Tongue (tissue), 2 donors: ENCODE measurements around the gene RIT1. TPM values are rescaled to one million over a fixed set of nuclear protein-coding genes. Genes with fewer than 3 reads are reported as not detected.

ENCODE experiments used
- DNase-seq: peaks from one replicate; pipeline ENCODE4 v3.0.0-alpha.2; 2015
- total RNA-seq: library from RNA; depleted of rRNA; stranded (reverse); fragments of >200 nt; gene quantifications from one replicate; pipeline ENCODE4 v1.2.3, GENCODE V29; 2014

RIT1 gene
- total RNA-seq, 1 donor from 2014 or later = 32.6 TPM

DNA sequence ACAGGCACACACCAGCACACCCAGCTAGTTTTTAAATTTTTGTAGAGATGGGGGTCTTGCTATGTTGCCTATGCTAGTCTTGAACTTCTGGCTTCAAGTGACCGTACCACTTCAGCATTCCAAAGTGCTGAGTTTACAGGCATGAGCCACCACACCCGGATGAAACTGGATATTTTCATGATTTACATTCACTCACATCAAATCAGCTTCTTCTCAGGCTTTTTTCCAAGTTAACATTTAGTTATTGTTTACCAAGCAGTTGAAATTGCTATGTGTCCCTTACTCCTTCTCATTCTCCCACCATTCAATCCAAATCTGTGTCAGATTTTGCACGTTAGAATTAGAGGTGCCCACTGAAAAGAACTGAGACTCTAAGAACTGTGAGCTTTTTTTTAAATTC lies 18.4 kb downstream of the RIT1 start:
- DNase-seq = no peak

- no peak for DNase-seq
These were observed 20.9 kb downstream of the RIT1 start for GRCh38 chr1:155890251-155890650.

- DNase-seq = no peak
These were observed 21.6 kb downstream of the RIT1 start for GRCh38 chr1:155889566-155889965.

- DNase-seq = no peak
These were observed 22.7 kb downstream of the RIT1 start for GRCh38 chr1:155888481-155888880.

DNA sequence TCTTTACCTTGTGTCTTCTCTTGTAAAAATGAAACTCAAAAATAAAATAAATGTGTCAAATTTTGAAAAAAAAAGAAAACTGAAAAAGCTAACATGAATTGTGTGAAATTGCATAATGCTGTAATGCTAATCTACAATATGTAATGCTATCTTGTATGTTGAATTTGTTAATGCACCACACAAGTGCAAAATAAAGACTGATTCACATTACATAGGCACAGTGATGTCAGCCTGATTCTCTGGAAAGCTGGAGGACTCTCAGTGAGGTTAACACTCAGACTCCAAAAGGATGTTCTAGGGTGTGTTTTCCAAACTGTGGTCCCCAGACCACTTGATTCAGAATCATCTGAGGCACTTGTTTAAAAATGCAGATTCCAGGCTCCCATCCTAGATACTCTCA lies 26.2 kb downstream of the RIT1 start:
- DNase-seq = no peak

- no peak for DNase-seq
These were observed 26.9 kb downstream of the RIT1 start for GRCh38 chr1:155884031-155884960.

DNA sequence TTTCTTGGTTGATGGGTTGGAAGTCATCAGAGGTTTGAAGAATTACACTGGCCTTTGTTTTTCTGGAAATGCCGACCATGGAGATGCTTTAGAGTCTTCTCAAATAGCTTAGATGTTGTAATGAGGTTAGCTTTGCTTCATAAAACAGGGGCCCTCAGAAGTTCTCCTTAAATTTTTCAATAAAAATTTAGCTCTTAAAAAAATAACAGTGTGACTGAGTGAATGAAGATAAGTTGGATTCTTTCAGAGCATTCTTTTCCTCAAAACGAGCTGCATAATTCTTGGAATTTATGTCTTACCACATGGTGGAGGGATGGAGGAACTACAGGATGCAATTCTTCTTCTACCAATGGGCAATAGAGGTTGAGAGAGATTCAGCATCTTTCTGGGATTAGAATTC lies 28.4 kb downstream of the RIT1 start:
- DNase-seq = no peak

GRCh38 chr1:155882235-155882634 lies 28.9 kb downstream of the RIT1 start:
- DNase-seq = no peak

- no peak for DNase-seq
These were observed 30.2 kb downstream of the RIT1 start for GRCh38 chr1:155880950-155881349.

GRCh38 chr1:155880251-155880650 lies 30.9 kb downstream of the RIT1 start:
- DNase-seq = no peak

DNA sequence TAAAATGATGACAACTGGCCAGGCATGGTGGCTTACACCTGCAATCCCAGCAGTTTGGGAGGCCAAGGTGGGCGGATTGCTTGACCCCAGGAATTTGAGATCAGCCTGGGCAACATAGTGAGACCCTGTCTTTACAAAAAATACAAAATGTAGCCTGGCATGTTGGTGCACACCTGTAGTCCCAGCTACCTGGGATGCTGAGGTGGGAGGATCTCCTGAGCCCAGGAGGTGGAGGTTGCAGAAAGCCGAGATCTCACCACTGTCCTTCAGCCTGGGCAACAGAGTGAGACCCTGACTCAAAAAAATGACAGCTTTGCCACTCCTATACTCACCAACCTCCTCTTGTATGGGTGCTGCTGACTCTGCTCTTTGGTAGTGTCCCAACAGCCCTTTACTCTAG lies 33.2 kb downstream of the RIT1 start:
- no peak for DNase-seq

- peak; percentile 72 for DNase-seq
These were observed 37.3 kb downstream of the RIT1 start for GRCh38 chr1:155873860-155874259.

DNA sequence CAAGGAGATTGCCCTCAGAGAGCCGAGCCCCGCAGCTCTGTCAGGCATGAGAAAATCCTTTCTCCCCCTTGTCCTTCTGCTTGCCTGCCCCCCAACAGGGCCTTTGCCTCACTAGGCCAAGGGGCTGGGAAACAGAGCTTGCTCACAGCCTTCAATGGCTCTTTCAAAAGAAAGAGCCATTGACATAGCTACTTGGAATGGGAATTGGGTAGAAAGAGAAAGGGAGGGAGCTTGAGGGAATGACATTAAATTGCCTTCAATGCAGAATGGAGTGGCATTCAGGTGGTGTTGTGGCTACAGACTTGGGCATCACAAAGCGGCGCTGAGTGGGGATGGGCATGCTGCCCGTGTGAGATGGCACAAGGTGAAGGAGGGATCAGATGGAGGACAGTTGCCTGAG lies 38.6 kb downstream of the RIT1 start:
- no peak for DNase-seq

DNA sequence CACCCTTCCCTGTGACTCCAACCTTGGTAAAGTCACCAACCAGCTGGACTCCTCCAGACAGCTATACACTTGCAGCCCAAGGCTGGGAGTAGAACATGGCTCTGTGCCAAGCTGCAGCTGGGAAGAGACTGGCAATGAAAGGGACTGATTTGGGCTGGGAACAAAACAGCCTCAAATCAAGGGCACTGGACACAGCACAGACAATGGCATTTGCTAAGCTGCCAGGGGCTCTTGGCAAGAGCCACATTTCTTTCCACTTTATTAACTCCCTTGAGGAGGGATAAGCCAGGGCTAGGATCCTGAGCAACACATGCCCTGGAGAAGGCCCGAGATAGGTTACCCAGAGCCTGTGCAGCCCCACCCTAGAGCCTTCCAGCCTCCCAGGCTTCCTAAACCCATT lies 39.8 kb downstream of the RIT1 start:
- DNase-seq = peak; percentile 95

- DNase-seq = no peak
These were observed 43.4 kb downstream of the RIT1 start for GRCh38 chr1:155867766-155868165.

- no peak for DNase-seq
These were observed 46.8 kb downstream of the RIT1 start for GRCh38 chr1:155864393-155864792.

DNA sequence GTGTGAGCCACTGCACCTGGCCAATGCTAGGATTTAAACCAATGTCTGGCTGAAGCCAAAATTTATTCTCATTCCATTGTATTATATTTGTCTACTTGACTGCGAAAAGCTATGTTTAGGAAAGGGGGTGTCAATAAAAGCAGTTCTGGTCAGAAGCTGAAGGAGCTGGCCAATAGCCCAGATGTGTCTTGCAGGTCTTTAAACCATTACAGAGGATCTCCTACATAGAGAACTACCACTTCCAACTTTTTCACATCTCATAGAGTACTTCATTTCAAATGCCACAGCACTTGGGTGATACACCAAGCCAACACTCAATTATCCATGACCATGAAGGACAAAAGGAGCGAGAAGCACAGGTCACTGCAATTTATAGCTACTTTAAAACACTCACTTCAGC lies 49.3 kb downstream of the RIT1 start:
- DNase-seq = no peak

DNA sequence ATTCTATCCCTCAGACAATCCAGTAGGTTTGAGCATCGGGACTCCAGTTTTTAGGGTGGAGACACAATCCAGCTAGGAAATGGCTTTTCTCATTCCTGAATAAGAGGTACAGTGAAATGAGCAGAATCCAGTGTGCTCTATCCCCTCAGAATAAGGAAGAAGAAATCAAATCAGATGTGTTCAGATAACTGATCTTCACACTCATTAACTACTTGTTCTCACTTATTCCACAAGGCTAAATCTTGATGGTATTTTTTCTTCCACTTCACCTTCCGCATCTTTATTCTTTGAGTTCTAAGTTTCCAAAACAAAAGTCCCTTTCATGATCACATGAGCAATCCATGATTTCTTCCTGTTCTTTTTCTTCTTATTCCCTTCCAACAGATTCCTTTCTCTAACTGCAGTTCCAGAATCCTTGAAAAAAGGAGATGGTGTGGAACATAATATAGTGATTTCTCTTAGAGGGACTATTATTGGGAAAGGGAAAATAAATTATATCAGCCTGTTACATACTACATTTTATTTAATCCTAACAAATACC lies 50.1 kb downstream of the RIT1 start:
- DNase-seq = no peak

GRCh38 chr1:155859881-155860871 lies 51.0 kb downstream of the RIT1 start:
- peak; percentile 95 for DNase-seq

DNA sequence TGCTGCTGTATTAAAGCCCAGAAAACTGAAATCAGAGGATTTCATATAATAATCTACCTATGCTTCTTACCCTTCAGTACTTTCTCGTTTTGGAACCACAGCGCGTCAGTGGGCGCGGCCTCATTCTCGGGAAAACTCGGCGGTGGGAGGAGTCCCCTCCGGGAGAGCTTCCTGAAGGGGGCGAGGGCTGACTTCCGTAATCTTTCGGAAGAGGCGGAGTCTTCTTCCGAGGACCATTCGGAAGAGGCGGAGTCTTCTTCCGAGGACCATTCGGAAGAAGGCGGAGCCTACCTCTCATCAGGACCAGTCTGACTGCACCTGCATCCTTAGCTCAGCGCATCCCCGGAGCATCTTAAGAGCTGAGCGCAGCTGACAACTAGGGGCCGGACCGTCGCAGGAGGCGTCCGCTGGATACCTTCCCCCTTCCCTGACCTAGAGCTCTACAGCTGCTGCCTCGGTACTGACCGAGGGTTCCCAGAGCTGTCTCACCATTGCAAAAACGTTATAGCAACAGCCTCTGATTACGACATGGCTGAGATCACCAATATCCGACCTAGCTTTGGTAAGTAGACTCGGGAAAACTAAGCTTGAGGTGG lies 51.8 kb downstream of the RIT1 start, which contains the start of gene SYT11:
Gene SYT11, plus strand, starts transcription at position 334 of the 596 bp plus-strand sequence. Its CDS starts 195 bp downstream, at position 529.
- peak; percentile 98 for DNase-seq

DNA sequence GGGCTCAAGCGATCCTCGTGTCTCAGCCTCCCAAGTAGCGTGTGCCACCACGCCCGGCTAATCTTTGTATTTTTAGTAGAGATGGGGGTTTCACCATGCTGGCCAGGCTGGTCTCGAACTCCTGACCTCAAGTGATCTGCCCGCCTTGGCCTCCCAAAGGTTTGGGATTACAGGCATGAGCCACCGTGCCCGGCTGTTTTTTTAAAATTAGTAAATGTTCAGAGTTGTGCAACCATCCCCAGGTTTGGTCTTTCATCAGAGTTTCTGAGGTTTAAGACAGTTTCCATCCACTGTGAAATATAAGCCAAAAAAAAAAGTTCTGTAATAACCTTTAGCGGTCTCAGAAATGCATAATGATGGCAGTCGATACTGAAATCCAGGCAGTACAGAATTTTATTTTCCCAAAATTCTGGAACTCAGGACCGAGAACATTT lies 52.3 kb downstream of the RIT1 start:
- no peak for DNase-seq
